Keratinocyte (primary cell): ENCODE data around the gene ATP6V0E2.

Experiments
- CTCF ChIP-seq, 3 experiments: IDR thresholded peaks in 1 of 3; conservative IDR thresholded peaks in 1 of 3; optimal IDR thresholded peaks in 1 of 3; 2 replicates in 2 of 3; 3 replicates in 1 of 3; pipeline versions ENCODE3 to v1.5.1; 2011; ENCODE audit warnings: low read length in 3 of 3, mild to moderate bottlenecking in 3 of 3, moderate library complexity in 2 of 3, control low read depth in 1 of 3, inconsistent platforms in 1 of 3; ENCODE audit not compliant: insufficient read depth in 2 of 3; ENCODE audit errors: extremely low read depth in 1 of 3
- EZH2 ChIP-seq: IDR thresholded peaks from one replicate; pipeline ENCODE4 v1.6.1; 2012; ENCODE audit warnings: inconsistent platforms, mild to moderate bottlenecking, low read length, moderate library complexity

GRCh38 chr7:149845257-149845980 lies 28.4 kb upstream of the ATP6V0E2 start:
- TF ChIP-seq CTCF (optimal IDR thresholded peaks at IDR 0.05 in 1 of 3, IDR thresholded peaks at IDR 0.05 in 1 of 3, conservative IDR thresholded peaks at IDR 0.05 in 1 of 3; ENCODE audit: extremely low read depth in 1 of 3, insufficient read depth in 2 of 3, low read length in 3 of 3) (no peak), EZH2 (no peak)
